ENCODE data around the gene C16orf78.

Gene C16orf78

GRCh38 chr16:49365711-49366509 is 7.7 kb upstream of the C16orf78 start:
- H3K4me3 ChIP-seq (ENCODE audit: low read depth, low read length) = no peak overlapping the region
- no peak for DNase-seq (ENCODE audit: low read depth)
- TF ChIP-seq POLR2A (IDR thresholded peaks at IDR 0.05; ENCODE audit: extremely low read depth, insufficient read length) = no peak
- TF ChIP-seq MAX (IDR thresholded peaks at IDR 0.05; ENCODE audit: low read depth, low read length) = no peak
- TF ChIP-seq MYC (IDR thresholded peaks at IDR 0.05; ENCODE audit: low read depth, low read length) = no peak
- no peak for TF ChIP-seq CTCF (IDR thresholded peaks at IDR 0.05; ENCODE audit: low read depth, low read length)

- no peak overlapping the region for H3K4me3 ChIP-seq (ENCODE audit: low read depth, low read length)
- TF ChIP-seq POLR2A (IDR thresholded peaks at IDR 0.05; ENCODE audit: extremely low read depth, insufficient read length) = no peak
- TF ChIP-seq MAX (IDR thresholded peaks at IDR 0.05; ENCODE audit: low read depth, low read length) = no peak
- TF ChIP-seq CTCF (IDR thresholded peaks at IDR 0.05; ENCODE audit: low read depth, low read length) = no peak
- TF ChIP-seq MYC (IDR thresholded peaks at IDR 0.05; ENCODE audit: low read depth, low read length) = no peak
These were observed 6.9 kb upstream of the C16orf78 start for GRCh38 chr16:49366669-49367068.

GRCh38 chr16:49369651-49370611 is 3.7 kb upstream of the C16orf78 start:
- no peak overlapping the region for H3K4me3 ChIP-seq (ENCODE audit: low read depth, low read length)
- DNase-seq (ENCODE audit: low read depth) = no peak
- no peak for TF ChIP-seq CTCF (IDR thresholded peaks at IDR 0.05; ENCODE audit: low read depth, low read length)
- TF ChIP-seq POLR2A (IDR thresholded peaks at IDR 0.05; ENCODE audit: extremely low read depth, insufficient read length) = no peak
- TF ChIP-seq MAX (IDR thresholded peaks at IDR 0.05; ENCODE audit: low read depth, low read length) = no peak

More at GRCh38 chr16:49366669-49367068, 6.9 kb upstream of the C16orf78 start:
- DNase-seq (ENCODE audit: low read depth) = no peak

- no peak overlapping the region for H3K4me3 ChIP-seq (ENCODE audit: low read depth, low read length)
- no peak for DNase-seq (ENCODE audit: low read depth)
- TF ChIP-seq MAX (IDR thresholded peaks at IDR 0.05; ENCODE audit: low read depth, low read length) (no peak), MYC (IDR thresholded peaks at IDR 0.05; ENCODE audit: low read depth, low read length) (no peak), CTCF (IDR thresholded peaks at IDR 0.05; ENCODE audit: low read depth, low read length) (no peak), POLR2A (IDR thresholded peaks at IDR 0.05; ENCODE audit: extremely low read depth, insufficient read length) (no peak)
These were observed 2.6 kb downstream of the C16orf78 start for GRCh38 chr16:49376206-49376605.

GRCh38 chr16:49377196-49377755 is 3.7 kb downstream of the C16orf78 start:
- no peak overlapping the region for H3K4me3 ChIP-seq (ENCODE audit: low read depth, low read length)
- no peak for DNase-seq (ENCODE audit: low read depth)
- no peak for TF ChIP-seq MAX (IDR thresholded peaks at IDR 0.05; ENCODE audit: low read depth, low read length)
- no peak for TF ChIP-seq CTCF (IDR thresholded peaks at IDR 0.05; ENCODE audit: low read depth, low read length)
- no peak for TF ChIP-seq POLR2A (IDR thresholded peaks at IDR 0.05; ENCODE audit: extremely low read depth, insufficient read length)
- TF ChIP-seq MYC (IDR thresholded peaks at IDR 0.05; ENCODE audit: low read depth, low read length) = no peak
